ENCODE results near the gene FN3K. TPM values are rescaled to one million over a fixed set of nuclear protein-coding genes. Genes with fewer than 3 reads are reported as not detected.
A peak's percentile ranks its signal among the peaks of the same experiment; 100 is the strongest.
"Not testable (repeated sequence)": the region's sequence is repeated elsewhere in the genome, so short reads cannot be mapped to it uniquely, and the experiment has no call there.

FN3K gene
- total RNA-seq, 2 donors from 2014 or later, result 1.6 TPM

DNA sequence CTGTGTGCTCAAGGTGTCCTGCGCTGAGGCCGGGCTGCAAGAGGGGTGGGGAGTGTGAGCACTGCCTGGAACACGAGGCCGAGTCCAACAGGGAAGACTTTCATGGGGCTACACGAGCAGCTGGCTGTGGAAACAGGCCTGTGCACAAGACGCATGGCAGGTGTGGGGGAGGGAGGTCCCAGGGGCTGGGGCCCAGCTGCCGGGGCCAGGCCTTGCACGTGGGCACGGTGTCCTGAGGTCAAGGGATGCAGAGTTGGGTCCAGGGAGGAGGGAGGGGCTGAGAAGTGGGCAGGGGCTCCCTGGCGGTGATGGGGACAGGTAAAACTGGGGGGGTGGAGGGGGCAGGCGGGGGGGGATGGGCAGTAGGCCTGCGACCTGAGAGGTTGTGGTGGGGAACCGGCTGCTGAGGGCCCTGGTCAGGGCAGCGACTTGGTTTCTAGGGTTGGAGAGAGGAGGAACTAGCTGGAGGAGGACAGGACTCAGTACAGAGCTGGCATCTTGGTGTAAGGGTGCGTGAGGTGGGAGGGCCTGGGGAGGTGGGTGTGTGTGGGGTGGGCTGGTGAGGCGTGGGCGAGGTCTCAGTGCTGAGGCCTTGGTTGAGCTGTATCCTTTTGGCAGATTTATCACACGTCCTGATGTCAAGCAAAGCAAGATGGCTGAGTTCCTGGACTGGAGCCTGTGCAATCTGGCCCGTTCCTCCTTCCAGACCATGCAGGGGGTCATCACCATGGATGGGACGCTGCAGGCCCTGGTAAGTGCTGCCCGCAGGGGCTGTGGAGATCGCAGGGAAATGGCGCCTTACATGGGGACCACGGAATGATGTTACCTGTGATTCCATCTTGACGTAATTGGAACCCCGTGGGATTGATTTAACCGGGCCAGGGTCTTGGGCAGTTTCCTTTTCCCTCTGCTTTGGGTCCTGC, 45.8 kb downstream of the FN3K start:
- H3K4me1 Mint-ChIP-seq (ENCODE audit: low read depth in 2 of 2), result peaks cover 18 to 27% of the 10 kb centered on the region in 2 donors
- DNase-seq (ENCODE audit: low spot score) (no peak), ATAC-seq (no peak)
- H3K27me3 Mint-ChIP-seq, result no peaks in the 10 kb centered on the region
- H3K36me3 Mint-ChIP-seq, result no peaks in the 10 kb centered on the region
- H3K27ac Mint-ChIP-seq, result no peak overlapping the region
- no peaks in the 10 kb centered on the region for H3K9me3 Mint-ChIP-seq
- peak overlapping the region; percentile 66 for H3K4me3 Mint-ChIP-seq

DNA sequence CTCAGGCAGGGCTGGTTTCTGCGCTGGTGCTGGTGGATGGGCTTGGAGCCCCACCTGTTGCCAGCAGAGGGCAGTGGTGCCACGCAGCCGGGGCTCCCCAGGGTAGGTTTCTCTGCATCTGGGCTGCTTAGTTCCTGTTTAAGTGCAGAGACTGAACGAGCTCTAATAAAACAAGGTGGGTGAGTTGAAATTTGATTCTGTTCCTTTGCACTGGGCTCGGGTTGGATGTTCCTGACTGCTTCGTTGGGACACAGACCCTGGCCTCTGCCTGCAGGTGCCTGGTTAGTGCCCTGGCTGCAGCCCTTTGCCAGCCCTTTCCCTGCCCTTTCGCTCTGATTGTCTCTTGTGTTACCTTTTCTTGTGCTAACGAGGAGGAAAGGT, 46.5 kb downstream of the FN3K start:
- Mint-ChIP-seq H3K27me3 (no peaks in the 10 kb centered on the region), H3K9me3 (no peaks in the 10 kb centered on the region), H3K36me3 (no peaks in the 10 kb centered on the region), H3K27ac (peak overlapping the region in 1 of 2 donors; percentile 66), H3K4me3 (peak overlapping the region; percentile 66), H3K4me1 (ENCODE audit: low read depth in 2 of 2) (peaks cover 18 to 23% of the 10 kb centered on the region in 2 donors)
- ATAC-seq (peak; percentile 90 to 92), DNase-seq (ENCODE audit: low spot score) (peak; percentile 80)

GRCh38 chr17:82782657-82783207, 47.3 kb downstream of the FN3K start:
- H3K27me3 Mint-ChIP-seq, result no peaks in the 10 kb centered on the region
- H3K36me3 Mint-ChIP-seq, result no peaks in the 10 kb centered on the region
- peak overlapping the region; percentile 66 to 78 for H3K27ac Mint-ChIP-seq
- peak; percentile 67 to 72 for ATAC-seq
- H3K4me3 Mint-ChIP-seq, result peak overlapping the region; percentile 66
- no peak for DNase-seq (ENCODE audit: low spot score)
- peaks cover 18% of the 10 kb centered on the region in 2 donors for H3K4me1 Mint-ChIP-seq (ENCODE audit: low read depth in 2 of 2)
- no peaks in the 10 kb centered on the region for H3K9me3 Mint-ChIP-seq

GRCh38 chr17:82783498-82783897, 48.1 kb downstream of the FN3K start:
- DNase-seq (ENCODE audit: low spot score) (no peak), ATAC-seq (no peak)
- Mint-ChIP-seq H3K4me1 (ENCODE audit: low read depth in 2 of 2) (peaks cover 16 to 18% of the 10 kb centered on the region in 2 donors), H3K27me3 (no peaks in the 10 kb centered on the region), H3K27ac (peak overlapping the region; percentile 66 to 78), H3K4me3 (no peak overlapping the region), H3K36me3 (no peaks in the 10 kb centered on the region), H3K9me3 (no peaks in the 10 kb centered on the region)

DNA sequence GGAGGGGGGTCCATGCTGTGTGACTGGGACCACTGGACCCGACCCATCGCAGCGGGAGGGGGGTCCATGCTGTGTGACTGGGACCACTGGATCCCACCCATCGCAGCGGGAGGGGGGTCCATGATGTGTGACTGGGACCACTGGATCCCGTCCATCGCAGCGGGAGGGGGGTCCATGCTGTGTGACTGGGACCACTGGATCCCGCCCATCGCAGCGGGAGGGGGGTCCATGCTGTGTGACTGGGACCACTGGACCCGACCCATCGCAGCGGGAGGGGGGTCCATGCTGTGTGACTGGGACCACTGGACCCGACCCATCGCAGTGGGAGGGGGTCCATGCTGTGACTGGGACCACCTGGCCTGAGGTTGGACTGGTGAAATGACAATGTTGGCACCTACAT, 50.2 kb downstream of the FN3K start:
- H3K27ac Mint-ChIP-seq; H3K9me3 Mint-ChIP-seq; ATAC-seq; H3K27me3 Mint-ChIP-seq; H3K4me3 Mint-ChIP-seq; DNase-seq (ENCODE audit: low spot score); H3K36me3 Mint-ChIP-seq: not testable (repeated sequence)
- H3K4me1 Mint-ChIP-seq (ENCODE audit: low read depth in 2 of 2), result peaks cover 18 to 19% of the 10 kb centered on the region in 2 donors

DNA sequence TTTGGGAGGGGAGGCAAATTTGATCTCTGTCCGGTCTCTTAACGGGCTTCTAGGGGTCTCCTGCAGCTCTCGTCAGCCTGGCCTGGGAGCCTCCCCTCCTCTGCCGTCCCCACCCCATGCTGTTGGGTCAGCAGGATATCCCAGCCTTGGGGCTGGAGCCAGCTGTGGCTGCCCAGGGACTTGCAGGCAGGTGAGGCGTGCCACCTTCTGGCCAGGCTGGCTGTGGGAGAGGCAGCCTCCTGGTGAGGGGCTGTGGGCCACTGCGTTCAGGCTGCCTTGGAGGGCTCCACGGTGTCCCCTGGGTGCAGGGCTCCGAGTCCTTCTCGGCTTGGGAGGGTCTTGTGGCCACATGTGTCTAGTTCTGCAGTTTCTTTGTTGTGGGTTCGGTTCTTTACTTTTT, 51.0 kb downstream of the FN3K start:
- peaks cover 16 to 19% of the 10 kb centered on the region in 2 donors for H3K4me1 Mint-ChIP-seq (ENCODE audit: low read depth in 2 of 2)
- H3K4me3 Mint-ChIP-seq, result no peak overlapping the region
- DNase-seq (ENCODE audit: low spot score) (no peak), ATAC-seq (no peak)
- no peaks in the 10 kb centered on the region for H3K36me3 Mint-ChIP-seq
- H3K9me3 Mint-ChIP-seq, result no peaks in the 10 kb centered on the region
- no peaks in the 10 kb centered on the region for H3K27me3 Mint-ChIP-seq
- no peak overlapping the region for H3K27ac Mint-ChIP-seq

- no peaks in the 10 kb centered on the region for H3K27me3 Mint-ChIP-seq
- no peak overlapping the region for H3K4me3 Mint-ChIP-seq
- H3K4me1 Mint-ChIP-seq (ENCODE audit: low read depth in 2 of 2), result peaks cover 9 to 15% of the 10 kb centered on the region in 2 donors
- no peak overlapping the region for H3K27ac Mint-ChIP-seq
- no peak for ATAC-seq
- H3K9me3 Mint-ChIP-seq, result no peaks in the 10 kb centered on the region
- no peak for DNase-seq (ENCODE audit: low spot score)
- no peaks in the 10 kb centered on the region for H3K36me3 Mint-ChIP-seq
Measured at GRCh38 chr17:82787081-82787848, 51.9 kb downstream of the FN3K start.

GRCh38 chr17:82788206-82789001, 53.0 kb downstream of the FN3K start:
- ATAC-seq, result no peak
- H3K27me3 Mint-ChIP-seq, result no peaks in the 10 kb centered on the region
- H3K4me3 Mint-ChIP-seq, result no peak overlapping the region
- H3K36me3 Mint-ChIP-seq, result no peaks in the 10 kb centered on the region
- peaks cover 0 to 10% of the 10 kb centered on the region in 2 donors for H3K4me1 Mint-ChIP-seq (ENCODE audit: low read depth in 2 of 2)
- no peak for DNase-seq (ENCODE audit: low spot score)
- H3K27ac Mint-ChIP-seq, result no peak overlapping the region
- H3K9me3 Mint-ChIP-seq, result no peaks in the 10 kb centered on the region

DNA sequence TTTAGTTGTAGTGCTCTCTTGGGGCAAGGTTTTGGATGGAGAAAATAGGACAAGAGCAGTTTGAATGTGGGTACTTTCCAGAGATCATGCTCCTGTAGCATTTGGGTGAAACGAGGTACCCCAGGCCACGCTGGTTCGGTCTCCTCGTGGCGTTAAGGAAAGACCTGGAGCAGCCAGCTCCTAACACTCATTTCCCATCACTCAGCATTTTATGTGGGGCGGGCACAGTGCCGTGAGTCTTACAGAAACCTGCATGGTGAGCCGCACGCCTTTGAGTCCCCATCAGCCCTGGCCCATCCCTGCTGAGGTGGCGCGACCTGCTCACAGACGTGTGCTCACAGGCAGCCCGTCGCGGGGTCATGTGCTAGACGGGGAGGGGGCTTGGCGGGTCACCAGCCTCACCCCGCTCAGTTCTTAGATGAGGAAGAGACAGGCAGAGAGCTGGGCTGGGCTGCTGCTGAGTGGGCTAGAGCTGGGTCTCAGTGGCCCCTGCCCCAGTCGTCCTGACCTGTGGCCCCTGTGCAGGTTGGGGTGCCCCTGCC, 53.7 kb downstream of the FN3K start:
- Mint-ChIP-seq H3K27me3 (no peaks in the 10 kb centered on the region), H3K4me3 (no peak overlapping the region), H3K36me3 (no peaks in the 10 kb centered on the region), H3K27ac (no peak overlapping the region), H3K4me1 (ENCODE audit: low read depth in 2 of 2) (peaks cover 0 to 10% of the 10 kb centered on the region in 2 donors), H3K9me3 (no peaks in the 10 kb centered on the region)
- ATAC-seq (peak in 1 of 2 donors; percentile 48), DNase-seq (ENCODE audit: low spot score) (no peak)

DNA sequence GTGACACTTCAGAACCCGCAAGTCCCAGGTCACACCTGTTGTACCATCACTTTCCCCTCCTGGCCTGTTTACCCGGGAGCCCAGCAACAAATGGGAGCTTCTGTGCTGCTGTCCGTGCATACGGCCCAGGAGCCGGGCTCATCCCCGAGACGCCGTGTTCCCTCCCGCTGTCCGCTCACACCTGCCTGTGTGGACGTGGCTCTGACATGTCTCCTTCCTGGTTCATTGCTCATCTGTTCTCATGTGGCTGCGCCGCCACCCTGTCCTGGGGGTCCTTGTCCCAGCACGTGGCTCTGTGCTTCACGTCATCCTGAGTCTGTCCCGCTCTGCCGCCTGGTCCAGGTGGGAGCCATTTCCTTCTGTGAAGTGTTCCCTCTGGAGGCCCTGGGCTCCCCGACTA, 54.4 kb downstream of the FN3K start:
- Mint-ChIP-seq H3K36me3 (no peaks in the 10 kb centered on the region), H3K27ac (no peak overlapping the region), H3K9me3 (no peaks in the 10 kb centered on the region), H3K4me3 (no peak overlapping the region), H3K4me1 (ENCODE audit: low read depth in 2 of 2) (peaks cover 0 to 10% of the 10 kb centered on the region in 2 donors), H3K27me3 (no peaks in the 10 kb centered on the region)
- ATAC-seq (no peak), DNase-seq (ENCODE audit: low spot score) (no peak)

DNA sequence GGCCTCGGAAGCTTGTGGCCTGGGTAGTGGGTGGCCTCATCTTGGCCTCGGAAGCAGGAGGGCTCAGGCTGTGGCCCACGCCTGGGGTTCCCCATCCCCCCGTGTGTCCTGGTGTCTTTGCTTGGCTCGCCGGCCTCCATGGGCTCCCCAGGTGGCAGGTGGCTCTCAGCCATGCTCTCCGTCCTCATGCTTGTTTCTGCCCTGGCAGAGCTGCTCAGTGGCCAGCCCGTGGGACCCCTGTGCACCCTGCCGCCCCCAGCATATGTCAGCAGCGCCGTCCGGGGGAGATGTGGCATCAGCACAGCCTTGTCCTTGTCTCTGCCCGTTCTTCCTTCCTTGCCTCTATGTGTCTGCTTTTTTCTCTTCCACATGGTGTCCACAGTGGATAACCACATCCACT, 55.0 kb downstream of the FN3K start:
- H3K27me3 Mint-ChIP-seq, result no peaks in the 10 kb centered on the region
- ATAC-seq, result no peak
- DNase-seq (ENCODE audit: low spot score), result no peak
- H3K36me3 Mint-ChIP-seq, result no peaks in the 10 kb centered on the region
- peaks cover 0 to 10% of the 10 kb centered on the region in 2 donors for H3K4me1 Mint-ChIP-seq (ENCODE audit: low read depth in 2 of 2)
- no peak overlapping the region for H3K27ac Mint-ChIP-seq
- H3K9me3 Mint-ChIP-seq, result no peaks in the 10 kb centered on the region
- H3K4me3 Mint-ChIP-seq, result no peak overlapping the region

DNA sequence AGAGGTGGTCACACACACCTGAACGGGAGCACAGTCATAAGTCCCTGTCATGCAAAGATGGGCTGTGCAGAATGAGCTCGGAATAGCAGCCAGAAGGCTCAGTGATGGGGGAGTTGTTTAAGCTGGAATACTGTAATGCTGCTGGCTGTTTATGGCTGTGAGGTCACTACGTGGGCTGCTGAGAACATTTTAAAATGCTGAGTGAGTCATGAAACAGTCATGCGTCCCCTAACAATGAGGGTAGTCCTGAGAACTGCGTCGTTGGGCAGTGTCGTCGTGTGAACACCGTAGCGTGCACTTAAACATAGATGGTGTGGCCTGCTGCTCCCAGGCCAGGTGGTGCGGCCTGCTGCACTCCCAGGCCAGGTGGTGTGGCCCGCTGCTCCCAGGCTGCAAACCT, 56.1 kb downstream of the FN3K start:
- H3K36me3 Mint-ChIP-seq, result no peaks in the 10 kb centered on the region
- peaks cover 0 to 10% of the 10 kb centered on the region in 2 donors for H3K4me1 Mint-ChIP-seq (ENCODE audit: low read depth in 2 of 2)
- no peaks in the 10 kb centered on the region for H3K9me3 Mint-ChIP-seq
- H3K27me3 Mint-ChIP-seq, result no peaks in the 10 kb centered on the region
- H3K27ac Mint-ChIP-seq, result no peak overlapping the region
- no peak overlapping the region for H3K4me3 Mint-ChIP-seq
- DNase-seq (ENCODE audit: low spot score) (no peak), ATAC-seq (no peak)

- Mint-ChIP-seq H3K36me3 (no peaks in the 10 kb centered on the region), H3K27me3 (no peaks in the 10 kb centered on the region), H3K27ac (no peak overlapping the region), H3K9me3 (no peaks in the 10 kb centered on the region), H3K4me1 (ENCODE audit: low read depth in 2 of 2) (peaks cover 0 to 6% of the 10 kb centered on the region in 2 donors), H3K4me3 (no peak overlapping the region)
- ATAC-seq (no peak), DNase-seq (ENCODE audit: low spot score) (no peak)
Measured at GRCh38 chr17:82793974-82794630, 58.7 kb downstream of the FN3K start.
